Cerebellar nuclear complex (tissue), 1 donor: ENCODE data around the gene ARHGAP20.

Experiments
- DNase-seq, 2 experiments: peaks; one replicate each; lab custom pipeline; 2025; lab: John Stamatoyannopoulos, UW

Gene ARHGAP20

GRCh38 chr11:110711776-110712658 is at the start of gene ARHGAP20:
TSS of gene ARHGAP20 (minus strand) at chr11:110712437. CDS start at chr11:110712231, 206 bp downstream.
- no peak for DNase-seq

- no peak for DNase-seq
Measured at GRCh38 chr11:110761991-110762390, 49.8 kb upstream of the ARHGAP20 start.

- DNase-seq = no peak
Measured at GRCh38 chr11:110761131-110761530, 48.9 kb upstream of the ARHGAP20 start.

- no peak for DNase-seq
Measured at GRCh38 chr11:110759972-110760381, 47.7 kb upstream of the ARHGAP20 start.

GRCh38 chr11:110757962-110758755 is 45.9 kb upstream of the ARHGAP20 start:
- DNase-seq = no peak

- no peak for DNase-seq
Measured at GRCh38 chr11:110757066-110757465, 44.8 kb upstream of the ARHGAP20 start.

- no peak for DNase-seq
Measured at GRCh38 chr11:110755941-110756340, 43.7 kb upstream of the ARHGAP20 start.

- DNase-seq = no peak
Measured at GRCh38 chr11:110752890-110753289, 40.7 kb upstream of the ARHGAP20 start.

GRCh38 chr11:110750100-110750499 is 37.9 kb upstream of the ARHGAP20 start:
- no peak for DNase-seq

- DNase-seq = no peak
Measured at GRCh38 chr11:110747531-110747930, 35.3 kb upstream of the ARHGAP20 start.

GRCh38 chr11:110738641-110739040 is 26.4 kb upstream of the ARHGAP20 start:
- DNase-seq = no peak

- no peak for DNase-seq
Measured at GRCh38 chr11:110737593-110737992, 25.4 kb upstream of the ARHGAP20 start.

- no peak for DNase-seq
Measured at GRCh38 chr11:110736171-110736553, 23.9 kb upstream of the ARHGAP20 start.

- DNase-seq = no peak
Measured at GRCh38 chr11:110735455-110736170, 23.4 kb upstream of the ARHGAP20 start.

GRCh38 chr11:110734790-110735189 is 22.6 kb upstream of the ARHGAP20 start:
- DNase-seq = no peak

GRCh38 chr11:110730773-110731172 is 18.5 kb upstream of the ARHGAP20 start:
- DNase-seq = no peak

- DNase-seq = no peak
Measured at GRCh38 chr11:110728883-110729282, 16.6 kb upstream of the ARHGAP20 start.

- DNase-seq = no peak
Measured at GRCh38 chr11:110728476-110728875, 16.2 kb upstream of the ARHGAP20 start.

- no peak for DNase-seq
Measured at GRCh38 chr11:110724358-110724757, 12.1 kb upstream of the ARHGAP20 start.

GRCh38 chr11:110720431-110721275 is 8.4 kb upstream of the ARHGAP20 start:
- no peak for DNase-seq

- no peak for DNase-seq
Measured at GRCh38 chr11:110716361-110716760, 4.1 kb upstream of the ARHGAP20 start.
